ENCODE results near the gene UBE2G1. TPM values are rescaled to one million over a fixed set of nuclear protein-coding genes. Genes with fewer than 3 reads are reported as not detected.

UBE2G1 gene
- total and polyA plus RNA-seq, 2 of the 13 experiments (the other 11 are each of a cell fraction or from before 2014, with no cell fraction given) = 27.9 to 42.6 TPM

DNA sequence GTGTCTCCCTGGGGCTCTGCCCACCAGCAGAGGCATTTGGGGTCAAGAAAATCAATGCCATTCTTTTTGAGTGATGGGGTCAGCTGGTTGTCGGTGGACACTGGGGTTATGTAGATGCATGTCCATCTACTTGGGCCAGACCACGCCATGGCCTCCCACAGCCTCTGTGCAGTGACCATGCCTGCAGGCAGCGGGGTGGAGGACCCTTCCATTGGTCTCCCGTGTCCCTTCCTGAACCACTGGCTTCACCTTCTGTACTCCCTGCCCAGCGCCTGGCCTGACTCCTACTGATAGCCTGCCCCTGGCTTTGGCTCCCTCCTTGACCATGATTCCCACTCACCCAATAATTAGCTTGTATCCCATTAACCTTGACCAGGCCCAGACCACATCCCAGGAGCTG, 39.2 kb upstream of the UBE2G1 start:
- H3K27me3 ChIP-seq (ENCODE audit: control insufficient read depth in 1 of 2, insufficient read depth in 2 of 2, low read length in 2 of 2) = no peaks in the 10 kb centered on the region
- no peaks in the 10 kb centered on the region for H3K79me2 ChIP-seq (ENCODE audit: insufficient read depth, low read length)
- DNase-seq (ENCODE audit: low spot score) (no peak), ATAC-seq (peak; percentile 54), FAIRE-seq (no peak)
- H3K4me1 ChIP-seq (ENCODE audit: insufficient read depth, low read length) = peaks cover 18% of the 10 kb centered on the region
- BruUV-seq (replicated peaks) = no TSS peak
- no peaks in the 10 kb centered on the region for H4K20me1 ChIP-seq (ENCODE audit: insufficient read depth, low read length)
- 70% methylated on average over 3 of the region's 5 CpGs for WGBS (ENCODE audit: low lambda C conversion rate)
- no peak overlapping the region for H3K9ac ChIP-seq (ENCODE audit: insufficient read depth, low read depth, low read length)
- intact Hi-C loops (cut with micrococcal nuclease; ENCODE audit: unreplicated experiment) (no loop called here), in situ Hi-C loops (cut with HindIII; ENCODE audit: extremely low pct_ligation_motif_present, low pct_unique_long_range_greater_than_20kb) (no loop called here)
- ChIA-PET CTCF (ENCODE audit: low intra/inter-chr PET ratio, low total read pairs) (no interaction called here), POLR2A (no interaction called here)
- no peaks in the 10 kb centered on the region for H3K9me3 ChIP-seq (ENCODE audit: low read length)
- H3K4me3 ChIP-seq (replicated peaks in 1 of 3; ENCODE audit: insufficient read depth in 1 of 3, low read depth in 2 of 3, low read length in 3 of 3) = no peak overlapping the region
- no peaks in the 10 kb centered on the region for H3K36me3 ChIP-seq (replicated peaks in 1 of 2; ENCODE audit: control insufficient read depth in 1 of 2, insufficient read depth in 2 of 2, low read length in 2 of 2)
- H3K27ac ChIP-seq (ENCODE audit: extremely low read length, insufficient read depth, low read length) = no peak overlapping the region
- TF ChIP-seq ZNF775 (CRISPR knock-in tag; IDR thresholded peaks at IDR 0.05; ENCODE audit: borderline replicate concordance) (no peak), SIN3B (IDR thresholded peaks at IDR 0.05; ENCODE audit: low read length) (no peak), ZNF383 (CRISPR knock-in tag; IDR thresholded peaks at IDR 0.05; ENCODE audit: borderline replicate concordance) (no peak), NFRKB (IDR thresholded peaks at IDR 0.05) (no peak), PHF21A (CRISPR knock-in tag; IDR thresholded peaks at IDR 0.05) (no peak), MAF1 (CRISPR knock-in tag; IDR thresholded peaks at IDR 0.05; ENCODE audit: borderline replicate concordance) (no peak), ZSCAN22 (CRISPR knock-in tag; IDR thresholded peaks at IDR 0.05) (no peak), ZNF263 (CRISPR knock-in tag; IDR thresholded peaks at IDR 0.05) (no peak), PITX1 (CRISPR knock-in tag; IDR thresholded peaks at IDR 0.05) (no peak), MED8 (CRISPR knock-in tag; IDR thresholded peaks at IDR 0.05; ENCODE audit: insufficient replicate concordance) (no peak), ZFP37 (CRISPR knock-in tag; IDR thresholded peaks at IDR 0.05; ENCODE audit: borderline replicate concordance) (no peak), ZNF761 (CRISPR knock-in tag; conservative IDR thresholded peaks at IDR 0.05) (no peak), ZNF33A (CRISPR knock-in tag; IDR thresholded peaks at IDR 0.05; ENCODE audit: borderline replicate concordance) (no peak), ADNP (CRISPR knock-in tag; IDR thresholded peaks at IDR 0.05) (no peak)
- TF ChIP-seq, protein P1, sequence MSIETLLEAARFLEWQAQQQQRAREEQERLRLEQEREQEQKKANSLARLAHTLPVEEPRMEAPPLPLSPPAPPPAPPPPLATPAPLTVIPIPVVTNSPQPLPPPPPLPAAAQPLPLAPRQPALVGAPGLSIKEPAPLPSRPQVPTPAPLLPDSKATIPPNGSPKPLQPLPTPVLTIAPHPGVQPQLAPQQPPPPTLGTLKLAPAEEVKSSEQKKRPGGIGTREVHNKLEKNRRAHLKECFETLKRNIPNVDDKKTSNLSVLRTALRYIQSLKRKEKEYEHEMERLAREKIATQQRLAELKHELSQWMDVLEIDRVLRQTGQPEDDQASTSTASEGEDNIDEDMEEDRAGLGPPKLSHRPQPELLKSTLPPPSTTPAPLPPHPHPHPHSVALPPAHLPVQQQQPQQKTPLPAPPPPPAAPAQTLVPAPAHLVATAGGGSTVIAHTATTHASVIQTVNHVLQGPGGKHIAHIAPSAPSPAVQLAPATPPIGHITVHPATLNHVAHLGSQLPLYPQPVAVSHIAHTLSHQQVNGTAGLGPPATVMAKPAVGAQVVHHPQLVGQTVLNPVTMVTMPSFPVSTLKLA (IDR thresholded peaks at IDR 0.05) = no peak
- TF ChIP-seq, protein P2, sequence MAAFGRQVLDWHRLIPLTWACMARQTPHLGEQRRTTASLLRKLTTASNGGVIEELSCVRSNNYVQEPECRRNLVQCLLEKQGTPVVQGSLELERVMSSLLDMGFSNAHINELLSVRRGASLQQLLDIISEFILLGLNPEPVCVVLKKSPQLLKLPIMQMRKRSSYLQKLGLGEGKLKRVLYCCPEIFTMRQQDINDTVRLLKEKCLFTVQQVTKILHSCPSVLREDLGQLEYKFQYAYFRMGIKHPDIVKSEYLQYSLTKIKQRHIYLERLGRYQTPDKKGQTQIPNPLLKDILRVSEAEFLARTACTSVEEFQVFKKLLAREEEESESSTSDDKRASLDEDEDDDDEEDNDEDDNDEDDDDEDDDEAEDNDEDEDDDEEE (CRISPR knock-in tag; IDR thresholded peaks at IDR 0.05) = no peak
- TF ChIP-seq, protein P3, sequence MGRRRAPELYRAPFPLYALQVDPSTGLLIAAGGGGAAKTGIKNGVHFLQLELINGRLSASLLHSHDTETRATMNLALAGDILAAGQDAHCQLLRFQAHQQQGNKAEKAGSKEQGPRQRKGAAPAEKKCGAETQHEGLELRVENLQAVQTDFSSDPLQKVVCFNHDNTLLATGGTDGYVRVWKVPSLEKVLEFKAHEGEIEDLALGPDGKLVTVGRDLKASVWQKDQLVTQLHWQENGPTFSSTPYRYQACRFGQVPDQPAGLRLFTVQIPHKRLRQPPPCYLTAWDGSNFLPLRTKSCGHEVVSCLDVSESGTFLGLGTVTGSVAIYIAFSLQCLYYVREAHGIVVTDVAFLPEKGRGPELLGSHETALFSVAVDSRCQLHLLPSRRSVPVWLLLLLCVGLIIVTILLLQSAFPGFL (CRISPR knock-in tag; IDR thresholded peaks at IDR 0.05) = no peak
- no peak overlapping the region for H2AFZ ChIP-seq (ENCODE audit: low read length)
- peak overlapping the region; percentile 37; the same call in 1 of the 2 replicates for H3K4me2 ChIP-seq (ENCODE audit: low read depth, low read length)

All from HepG2 (cell line).